M059J (cell line): Measurements from ENCODE around the gene UMODL1. TPM values are rescaled to one million over a fixed set of nuclear protein-coding genes. Genes with fewer than 3 reads are reported as not detected.

Experiments used
- DNase-seq: peaks from one replicate; pipeline ENCODE4 v3.0.0-alpha.2; 2012; ENCODE audit warnings: low read depth
- total RNA-seq: library from RNA; depleted of rRNA; stranded (reverse); fragments of >200 nt; shearing (Covaris generic); gene quantifications from 2 replicates; pipeline ENCODE4 v1.2.3, GENCODE V29; 2014

The UMODL1 gene
- total RNA-seq, 1 experiment from 2014 or later = not detected

DNA sequence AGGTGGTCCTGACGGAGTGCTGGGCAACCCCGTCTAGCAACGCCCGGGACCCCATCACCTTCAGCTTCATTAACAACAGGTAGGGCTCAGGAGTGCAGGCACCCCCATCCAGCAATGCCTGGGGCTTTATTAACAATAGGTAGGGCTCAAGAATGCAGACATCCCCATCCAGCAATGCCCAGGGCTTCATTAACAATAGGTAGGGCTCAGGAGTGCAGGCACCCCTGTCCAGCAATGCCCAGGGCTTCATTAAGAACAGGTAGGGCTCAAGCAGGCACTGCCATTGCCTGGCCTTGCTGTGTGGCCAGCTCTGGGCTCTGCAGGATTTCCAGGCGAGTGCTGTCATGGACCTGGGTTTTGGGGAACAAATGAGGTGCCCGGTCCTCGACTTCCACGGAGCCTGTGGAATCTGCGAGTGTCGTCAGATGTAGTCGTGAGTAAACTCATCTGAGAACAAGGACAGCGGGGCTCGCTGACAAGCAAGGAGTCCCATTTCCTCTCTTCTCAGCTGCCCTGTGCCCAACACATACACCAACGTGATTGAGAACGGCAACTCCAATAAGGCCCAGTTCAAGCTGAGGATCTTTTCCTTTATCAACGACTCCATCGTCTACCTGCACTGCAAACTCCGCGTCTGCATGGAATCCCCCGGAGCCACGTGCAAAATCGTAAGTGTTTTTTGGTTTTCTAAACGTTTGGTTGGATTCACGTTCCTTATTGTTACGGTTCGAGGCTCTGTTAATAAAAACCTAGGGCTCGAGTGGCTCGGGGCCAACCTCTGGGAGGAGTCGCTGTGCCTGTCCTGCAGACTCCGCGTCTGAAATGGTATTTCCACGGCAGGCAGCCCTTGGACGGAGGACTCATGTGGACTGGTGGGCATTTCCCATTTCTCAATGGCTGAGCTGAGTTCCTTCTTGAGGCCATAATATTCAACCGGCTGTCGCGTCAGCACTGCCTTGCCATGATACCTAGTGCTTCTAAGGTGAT lies 56.3 kb downstream of the UMODL1 start:
- no peak for DNase-seq

DNA sequence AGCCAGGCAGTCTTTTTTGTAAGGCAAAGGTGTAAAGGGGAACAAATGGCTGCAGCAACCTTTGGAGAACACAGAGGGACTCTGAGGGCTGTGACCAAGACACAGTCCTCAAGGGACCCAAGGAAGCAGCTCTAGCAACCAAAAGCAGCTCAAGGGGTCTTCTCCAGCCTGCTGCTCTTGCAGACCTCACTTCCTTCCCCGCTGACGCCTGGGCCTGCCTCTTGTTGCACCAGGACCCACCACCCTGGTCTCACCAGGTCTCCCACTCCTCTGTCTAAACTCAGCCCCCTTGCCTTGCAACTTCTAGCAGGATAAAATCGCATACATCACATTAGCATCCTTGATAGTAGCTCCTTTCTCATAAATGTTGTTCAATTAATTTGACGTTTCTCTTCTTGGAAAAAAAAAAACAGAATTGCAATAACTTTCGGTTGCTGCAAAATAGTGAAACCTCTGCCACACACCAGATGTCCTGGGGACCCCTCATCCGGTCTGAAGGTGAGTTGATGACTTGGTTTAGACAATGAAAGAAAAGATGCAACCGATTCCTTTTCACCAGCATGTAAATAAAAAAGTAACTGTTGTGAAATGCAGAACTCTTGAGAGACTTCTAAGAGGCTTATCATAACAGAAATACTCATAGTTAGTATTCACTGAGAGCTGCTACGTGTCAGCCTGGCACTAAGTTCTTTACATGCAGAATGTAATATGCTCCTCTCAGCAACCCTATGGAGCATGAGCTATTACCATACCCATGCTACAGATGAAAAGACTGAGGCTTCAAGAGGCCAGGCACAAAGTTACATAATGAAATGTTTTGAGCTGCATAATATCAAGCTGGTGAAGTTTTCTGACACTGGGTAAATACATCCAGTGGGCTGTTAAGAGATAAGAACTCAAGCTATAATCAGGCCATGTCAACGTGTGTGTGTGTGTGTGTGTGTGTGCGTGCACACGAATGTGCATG lies 58.5 kb downstream of the UMODL1 start:
- no peak for DNase-seq

GRCh38 chr21:42130441-42130840 lies 59.3 kb downstream of the UMODL1 start:
- no peak for DNase-seq

- DNase-seq = no peak
Measured at GRCh38 chr21:42132183-42132582, 61.1 kb downstream of the UMODL1 start.

GRCh38 chr21:42133131-42133530 lies 62.0 kb downstream of the UMODL1 start:
- DNase-seq = no peak

GRCh38 chr21:42135386-42136052 lies 64.4 kb downstream of the UMODL1 start:
- no peak for DNase-seq

DNA sequence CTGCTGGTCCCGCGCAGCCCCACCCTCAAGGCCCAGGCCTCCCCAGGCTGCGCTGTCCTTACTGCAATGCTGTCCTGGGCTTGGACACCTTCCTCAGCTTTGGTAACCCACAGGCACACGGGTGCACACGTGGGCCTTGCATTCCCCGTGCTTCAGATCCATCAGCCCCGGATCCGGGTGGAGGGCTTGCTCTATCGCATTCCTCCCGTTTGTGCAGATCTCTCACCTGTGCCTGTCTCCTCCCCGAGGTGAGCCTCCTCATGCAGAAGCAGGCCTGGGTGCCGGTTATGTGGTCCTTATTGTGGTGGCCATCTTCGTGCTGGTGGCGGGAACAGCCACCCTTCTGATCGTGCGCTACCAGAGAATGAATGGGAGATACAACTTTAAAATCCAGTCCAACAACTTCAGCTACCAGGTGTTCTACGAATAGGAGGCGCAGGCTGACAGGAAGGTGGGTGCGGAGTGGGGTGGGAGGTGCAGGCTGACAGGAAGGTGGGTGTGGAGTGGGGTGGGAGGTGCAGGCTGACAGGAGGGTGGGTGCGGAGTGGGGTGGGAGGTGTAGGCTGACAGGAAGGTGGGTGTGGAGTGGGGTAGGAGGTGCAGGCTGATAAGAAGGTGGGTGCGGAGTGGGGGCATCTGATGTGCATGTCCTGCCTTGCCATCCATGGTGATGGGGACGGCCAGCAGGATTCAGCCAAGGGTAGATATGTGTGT lies 66.2 kb downstream of the UMODL1 start:
- no peak for DNase-seq

GRCh38 chr21:42140196-42140934 lies 69.2 kb downstream of the UMODL1 start:
- no peak for DNase-seq

DNA sequence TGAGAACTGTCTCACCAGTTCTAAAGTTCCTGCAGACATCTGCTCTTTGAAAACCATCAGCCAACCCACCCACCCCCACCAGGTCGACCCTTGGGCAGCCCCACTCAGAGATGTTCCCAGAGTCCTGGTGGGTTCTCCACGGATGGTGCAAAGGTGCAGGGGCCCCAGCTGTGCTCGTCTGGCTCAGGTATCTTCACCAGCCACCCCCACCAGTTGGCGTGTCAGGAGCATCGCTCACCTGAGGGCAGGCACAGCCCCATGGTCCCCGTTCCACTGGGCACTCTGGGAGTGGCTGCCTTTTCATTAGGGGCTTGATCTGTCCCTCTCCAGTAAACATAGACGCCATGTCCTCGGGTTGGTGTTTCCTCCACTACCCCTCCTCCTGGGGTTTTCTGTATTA lies 70.5 kb downstream of the UMODL1 start:
- no peak for DNase-seq

DNA sequence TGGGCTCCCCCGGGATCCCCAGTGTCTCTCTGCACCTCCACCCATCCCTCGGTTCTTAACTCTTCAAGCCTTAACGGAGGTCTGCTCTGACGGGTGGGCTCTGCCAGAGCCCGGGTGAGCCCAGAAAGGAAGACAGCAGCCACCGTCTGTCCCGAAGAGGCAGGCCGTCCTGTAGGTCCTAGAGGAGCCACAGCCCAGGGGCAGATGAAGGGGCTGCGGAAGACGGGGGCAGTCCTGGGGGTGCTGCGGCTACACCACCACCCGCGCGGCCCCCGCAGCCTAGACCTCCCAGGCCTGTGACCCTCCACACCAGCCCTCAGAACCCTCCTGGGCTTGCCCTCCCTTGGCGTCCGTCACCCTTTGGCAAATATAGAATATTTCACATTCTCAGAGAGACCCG lies 71.0 kb downstream of the UMODL1 start:
- DNase-seq = no peak

DNA sequence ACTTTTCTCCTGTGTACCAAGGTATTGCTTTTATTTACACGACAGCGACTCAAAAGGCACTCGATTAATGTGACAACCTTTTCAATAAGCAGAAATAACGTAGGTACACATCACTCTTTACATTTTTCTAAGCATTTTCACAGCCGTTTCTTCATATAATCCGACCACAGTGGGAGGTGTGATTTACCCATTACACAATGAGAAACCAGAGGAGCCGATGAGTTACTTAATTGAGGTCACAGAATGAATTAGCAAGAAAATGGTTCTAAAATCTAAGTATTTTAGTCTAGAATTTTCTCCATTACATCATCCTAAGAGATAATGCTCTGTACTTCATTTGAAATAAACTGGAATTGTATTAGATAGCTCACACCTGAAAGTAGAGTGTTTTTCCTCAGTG lies 71.5 kb downstream of the UMODL1 start:
- no peak for DNase-seq

DNA sequence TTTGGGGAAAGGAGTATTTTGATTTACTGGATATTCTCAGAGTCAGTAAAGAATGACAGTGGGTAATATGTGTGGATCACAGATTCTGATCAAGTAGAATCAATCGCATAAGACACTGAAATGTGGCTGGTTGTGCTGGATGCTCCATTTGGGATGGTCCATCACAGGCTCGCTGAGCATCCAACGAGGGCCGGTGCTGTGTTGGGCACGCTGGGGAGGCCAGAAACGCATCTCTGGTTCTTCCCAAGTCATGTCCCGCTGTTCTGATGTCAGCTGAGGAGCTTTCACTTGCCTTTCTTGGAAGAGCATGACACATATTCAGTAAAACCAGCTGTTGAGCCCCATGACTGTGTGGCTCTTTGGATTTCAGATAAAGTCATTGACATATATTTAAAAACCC lies 72.0 kb downstream of the UMODL1 start:
- DNase-seq = no peak

- DNase-seq = no peak
Measured at GRCh38 chr21:42144221-42144620, 73.1 kb downstream of the UMODL1 start.

DNA sequence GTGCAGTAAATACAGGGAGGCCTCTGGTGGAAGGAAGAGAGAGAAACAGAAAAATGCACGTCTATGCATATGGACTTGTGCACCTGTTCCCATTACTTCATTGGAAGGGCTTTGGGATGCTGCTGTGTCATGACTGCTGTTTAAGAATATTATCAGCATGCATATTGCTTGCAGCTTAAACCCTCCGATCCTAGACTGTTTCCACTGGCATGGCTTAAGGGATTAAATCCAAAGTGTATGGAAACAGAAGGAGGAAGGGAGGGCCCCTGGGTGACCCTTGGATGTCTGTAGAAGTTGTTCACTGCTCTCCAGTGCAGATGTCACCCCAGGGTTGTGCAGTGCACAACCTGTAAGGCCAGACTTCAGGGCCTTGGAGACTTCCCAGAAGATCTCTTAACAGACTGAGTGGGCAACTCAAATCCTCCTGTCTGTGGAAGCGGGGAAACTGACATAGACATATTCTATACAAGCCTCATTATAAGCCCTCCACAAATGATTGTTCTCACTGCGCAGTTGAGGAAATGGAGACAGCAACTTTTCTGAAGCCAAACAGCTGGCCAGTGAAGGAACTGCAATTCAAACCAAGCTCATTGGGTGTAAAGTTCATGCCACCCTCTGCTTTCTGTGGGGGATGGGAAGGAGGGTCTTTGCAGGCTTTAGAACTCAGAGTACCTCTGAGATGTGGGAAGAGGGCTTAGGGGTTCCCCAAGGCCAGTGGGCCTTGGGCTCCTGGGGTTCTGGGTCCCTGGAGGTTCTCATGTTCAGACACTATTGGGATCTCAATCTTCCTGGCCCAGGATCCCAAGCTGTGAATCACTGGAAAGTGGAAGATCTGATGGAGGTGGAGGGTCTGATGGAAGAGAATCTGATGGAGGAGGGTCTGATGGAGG lies 73.8 kb downstream of the UMODL1 start:
- no peak for DNase-seq

GRCh38 chr21:42145569-42146272 lies 74.6 kb downstream of the UMODL1 start:
- peak; percentile 56 for DNase-seq

DNA sequence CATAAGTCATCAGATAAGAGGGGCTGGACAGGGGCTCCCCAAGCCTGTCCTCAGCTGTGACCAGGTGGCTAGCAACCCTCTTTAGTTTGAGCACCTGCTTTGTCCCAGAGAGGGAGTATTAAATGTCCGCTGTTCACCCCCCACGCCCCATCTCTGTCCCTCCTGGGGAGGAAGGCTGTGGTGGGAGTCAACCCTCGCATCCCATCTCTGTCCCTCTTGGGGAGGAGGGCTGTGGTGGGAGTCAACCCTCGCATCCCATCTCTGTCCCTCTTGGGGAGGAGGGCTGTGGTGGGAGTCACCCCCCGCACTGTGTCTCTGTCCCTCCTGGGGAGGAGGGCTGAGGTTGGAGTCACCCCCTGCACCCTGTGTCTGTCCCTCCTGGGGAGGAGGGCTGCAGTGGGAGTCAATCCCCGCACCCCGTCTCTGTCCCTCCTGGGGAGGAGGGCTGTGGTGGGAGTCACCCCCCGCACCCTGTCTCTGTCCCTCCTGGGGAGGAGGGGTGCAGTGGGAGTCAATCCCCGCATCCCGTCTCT lies 75.2 kb downstream of the UMODL1 start:
- DNase-seq = no peak

- DNase-seq = no peak
Measured at GRCh38 chr21:42146821-42147220, 75.7 kb downstream of the UMODL1 start.

DNA sequence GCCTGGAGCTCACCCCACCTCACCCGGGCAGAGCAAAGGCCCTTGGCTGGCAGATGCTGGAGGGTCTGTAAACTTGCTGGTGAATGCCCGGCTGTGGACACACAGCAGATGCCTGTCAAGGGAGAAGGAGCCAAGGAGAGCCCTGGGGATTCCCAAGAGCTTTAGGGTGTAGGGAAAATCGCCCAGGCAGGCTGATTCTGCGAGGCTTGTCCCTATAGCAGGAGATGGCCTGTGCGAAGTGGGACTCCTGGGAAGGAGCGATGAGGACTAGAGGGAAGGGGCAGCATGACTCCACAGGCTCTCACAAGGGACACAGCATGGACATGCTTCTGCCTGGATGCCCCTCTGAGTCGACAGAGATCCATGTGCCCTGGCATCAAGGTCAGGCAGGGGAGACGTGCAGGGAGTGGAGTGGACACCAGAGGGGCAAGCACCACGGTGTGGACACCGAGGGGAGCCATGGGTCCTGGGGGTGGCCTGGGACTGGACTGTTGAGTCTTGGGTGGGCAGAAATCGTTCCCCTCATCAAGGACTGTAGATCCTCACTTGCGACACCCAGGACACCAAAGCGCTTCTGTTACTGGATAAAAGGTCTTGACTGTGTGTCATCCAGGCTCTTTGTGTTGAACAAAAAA lies 76.4 kb downstream of the UMODL1 start:
- DNase-seq = no peak
